Lower lobe of right lung (tissue), 2 donors: ENCODE data around the gene CSRP1. TPM values are rescaled to one million over a fixed set of nuclear protein-coding genes. Genes with fewer than 3 reads are reported as not detected.

Experiments used
- ATAC-seq, 2 donors: fragments of 200-7000 bp; cut with Tn5 transposase; one replicate each; pipeline ENCODE4 v1.9.1; 2020 to 2022; ENCODE audit warnings: mild to moderate bottlenecking in 2 of 2, moderate library complexity in 2 of 2
- DNase-seq: peaks from one replicate; pipeline ENCODE4 v3.0.0-alpha.2; 2020
- H3K27ac ChIP-seq: fragments of 200-600 bp; one replicate; pipeline ENCODE4 v1.8.0; 2022
- H3K27me3 ChIP-seq: fragments of 200-600 bp; one replicate; pipeline ENCODE4 v1.8.0; 2022; ENCODE audit warnings: low read depth
- H3K36me3 ChIP-seq: fragments of 200-600 bp; one replicate; pipeline ENCODE4 v1.8.0; 2022; ENCODE audit warnings: mild to moderate bottlenecking
- H3K4me1 ChIP-seq: fragments of 200-600 bp; one replicate; pipeline ENCODE4 v1.8.0; 2022
- H3K4me3 ChIP-seq: fragments of 200-600 bp; one replicate; pipeline ENCODE4 v1.8.0; 2022; ENCODE audit warnings: mild to moderate bottlenecking
- H3K9me3 ChIP-seq: fragments of 200-600 bp; one replicate; pipeline ENCODE4 v1.8.0; 2022
- CTCF ChIP-seq: fragments of 200-600 bp; IDR thresholded peaks from one replicate; pipeline ENCODE4 v1.8.0; 2022; ENCODE audit warnings: antibody characterized with exemption, mild to moderate bottlenecking
- intact Hi-C: fragments of 100-400 bp; cut with DNase I; formaldehyde crosslinking; loops from one replicate; pipeline ENCODE4 v1.11.0; 2022
- total RNA-seq: library from RNA; stranded (reverse); fragmentation: NEBNext Ultra II Directional; extraction: Animal tissue kit (Norgen Biotek cat#: 25700); gene quantifications from one replicate; pipeline ENCODE4 v1.2.1, GENCODE V29; 2021
- donor health status: DM: no; HTN: yes; CAD: no; lungs with severe emphysema.

CSRP1 gene
- total RNA-seq, 1 donor from 2014 or later: 185 TPM

- Histone ChIP-seq H3K4me3 (no peak overlapping the region), H3K4me1 (peaks cover 89% of the 10 kb centered on the region), H3K27ac (peak overlapping the region; percentile 48), H3K36me3 (peaks cover 55% of the 10 kb centered on the region), H3K27me3 (no peaks in the 10 kb centered on the region), H3K9me3 (no peaks in the 10 kb centered on the region)
- no peak for TF ChIP-seq CTCF
- DNase-seq (no peak), ATAC-seq (no peak)
- intact Hi-C loops: no loop called here
Measured at GRCh38 chr1:201491896-201492511, 14.9 kb downstream of the CSRP1 start.

GRCh38 chr1:201490708-201491131 is 16.2 kb downstream of the CSRP1 start:
- Histone ChIP-seq H3K27ac (peak overlapping the region; percentile 62), H3K27me3 (no peaks in the 10 kb centered on the region), H3K9me3 (no peaks in the 10 kb centered on the region), H3K4me3 (no peak overlapping the region), H3K4me1 (peaks cover 85% of the 10 kb centered on the region), H3K36me3 (peaks cover 66% of the 10 kb centered on the region)
- DNase-seq (no peak), ATAC-seq (no peak)
- intact Hi-C loops: no loop called here
- TF ChIP-seq CTCF: no peak

GRCh38 chr1:201489643-201490261 is 17.2 kb downstream of the CSRP1 start:
- no peaks in the 10 kb centered on the region for H3K27me3 ChIP-seq
- peaks cover 66% of the 10 kb centered on the region for H3K36me3 ChIP-seq
- no peak for TF ChIP-seq CTCF
- no peak for DNase-seq
- H3K4me1 ChIP-seq: peaks cover 75% of the 10 kb centered on the region
- no peak overlapping the region for H3K4me3 ChIP-seq
- H3K27ac ChIP-seq: peak overlapping the region; percentile 62
- intact Hi-C loops: no loop called here
- no peak for ATAC-seq
- no peaks in the 10 kb centered on the region for H3K9me3 ChIP-seq

- DNase-seq (peak; percentile 75), ATAC-seq (peak; percentile 54 to 74)
- intact Hi-C loops: no loop called here
- Histone ChIP-seq H3K4me3 (no peak overlapping the region), H3K27me3 (no peaks in the 10 kb centered on the region), H3K4me1 (peaks cover 67% of the 10 kb centered on the region), H3K36me3 (peaks cover 65% of the 10 kb centered on the region), H3K27ac (peak overlapping the region; percentile 62), H3K9me3 (no peaks in the 10 kb centered on the region)
- no peak for TF ChIP-seq CTCF
Measured at GRCh38 chr1:201488830-201489589, 17.9 kb downstream of the CSRP1 start.

GRCh38 chr1:201487742-201488141 is 19.2 kb downstream of the CSRP1 start:
- no peak for TF ChIP-seq CTCF
- ATAC-seq: no peak
- H3K4me1 ChIP-seq: peaks cover 55% of the 10 kb centered on the region
- no peak overlapping the region for H3K4me3 ChIP-seq
- no peak for DNase-seq
- intact Hi-C loops: no loop called here
- H3K36me3 ChIP-seq: peaks cover 73% of the 10 kb centered on the region
- H3K27ac ChIP-seq: no peak overlapping the region
- H3K27me3 ChIP-seq: no peaks in the 10 kb centered on the region
- no peaks in the 10 kb centered on the region for H3K9me3 ChIP-seq
